Cardiac atrium fibroblast (primary cell): Measurements from ENCODE around the gene ZNF576. TPM values are rescaled to one million over a fixed set of nuclear protein-coding genes. Genes with fewer than 3 reads are reported as not detected.

Source experiments
- total RNA-seq: library from RNA; depleted of rRNA; stranded (reverse); fragments of >200 nt; gene quantifications from 2 replicates; pipeline ENCODE4 v1.2.3, GENCODE V29; 2015

The ZNF576 gene
- total RNA-seq, result 11.7 and 14.7 TPM in 2 replicates

GRCh38 chr19:43595999-43596841, at the start of gene ZNF576, which contains the start of gene IRGQ:
Gene ZNF576 (plus strand): TSS chr19:43596595. CDS start chr19:43597109, 514 bp downstream.
Gene IRGQ (minus strand): TSS chr19:43596134. CDS start chr19:43595338, 796 bp downstream.

DNA sequence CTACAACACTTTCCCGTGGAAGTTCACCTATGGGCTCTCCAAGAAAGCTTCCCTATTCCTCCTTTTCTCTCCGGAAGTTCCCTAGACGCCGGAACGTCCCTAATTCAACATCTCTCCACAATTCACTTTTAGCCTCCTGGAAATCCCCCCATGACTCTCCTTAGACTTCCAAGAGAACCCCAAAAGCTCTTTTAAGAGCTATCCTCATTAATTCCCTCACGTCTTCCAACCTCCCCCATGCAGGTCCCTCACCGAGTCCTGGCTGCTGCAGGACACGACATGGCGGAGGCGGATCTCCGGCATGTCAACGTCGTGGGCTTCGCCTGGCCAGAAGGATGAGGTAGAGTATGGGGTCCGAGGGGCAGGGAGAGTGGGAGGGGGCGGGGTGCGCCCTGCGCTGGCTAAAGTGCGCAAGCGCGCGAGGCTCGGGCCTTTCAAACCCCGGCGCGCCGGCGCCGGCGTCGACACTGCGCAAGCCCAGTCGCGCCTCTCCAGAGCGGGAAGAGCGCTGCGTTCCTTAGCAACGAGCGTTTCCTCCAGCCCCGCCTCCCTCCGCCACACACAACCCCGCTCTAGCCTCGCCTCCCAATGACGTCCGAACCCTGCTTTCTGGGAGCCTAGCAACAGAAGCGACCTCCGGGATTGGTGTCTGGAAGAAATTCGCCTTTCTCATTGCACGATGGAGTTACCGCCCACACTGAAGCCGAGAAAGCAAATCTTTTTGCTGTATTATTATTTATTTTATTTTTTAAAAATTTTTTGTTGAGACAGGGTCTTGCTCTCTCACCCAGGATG, 21.0 kb upstream of the ZNF576 start, which contains the start of the genes PINLYP and XRCC1:
Gene PINLYP (plus strand): TSS at position 646 of the 795 bp plus-strand sequence. CDS start 1,391 bp downstream, outside the sequence.
Gene XRCC1 (minus strand): TSS at position 372 of the 795 bp plus-strand sequence. CDS start 69 bp downstream, at position 303.

DNA sequence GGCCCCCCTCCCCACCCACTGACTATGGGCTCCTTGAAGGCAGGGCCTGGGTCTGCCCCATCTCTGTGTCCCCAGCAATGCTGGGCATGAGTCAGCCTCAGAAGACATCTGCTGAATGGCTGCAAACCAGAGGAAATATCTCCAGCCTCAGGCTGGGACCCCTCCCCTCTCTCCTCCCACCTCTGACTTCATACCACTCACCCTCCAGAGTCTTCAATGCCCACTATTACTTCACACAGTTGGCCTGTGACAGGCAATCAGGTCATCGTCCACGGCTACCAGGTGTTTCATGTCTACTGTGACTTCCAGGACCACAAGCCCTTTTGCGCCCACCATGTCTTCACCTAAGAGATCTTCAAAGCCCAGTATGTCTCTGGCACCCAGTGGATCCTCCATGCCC, 15.4 kb downstream of the ZNF576 start, which contains the start of gene SRRM5:
Gene SRRM5 (plus strand): TSS at position 301 of the 400 bp plus-strand sequence. CDS start 34 bp downstream, at position 335.

DNA sequence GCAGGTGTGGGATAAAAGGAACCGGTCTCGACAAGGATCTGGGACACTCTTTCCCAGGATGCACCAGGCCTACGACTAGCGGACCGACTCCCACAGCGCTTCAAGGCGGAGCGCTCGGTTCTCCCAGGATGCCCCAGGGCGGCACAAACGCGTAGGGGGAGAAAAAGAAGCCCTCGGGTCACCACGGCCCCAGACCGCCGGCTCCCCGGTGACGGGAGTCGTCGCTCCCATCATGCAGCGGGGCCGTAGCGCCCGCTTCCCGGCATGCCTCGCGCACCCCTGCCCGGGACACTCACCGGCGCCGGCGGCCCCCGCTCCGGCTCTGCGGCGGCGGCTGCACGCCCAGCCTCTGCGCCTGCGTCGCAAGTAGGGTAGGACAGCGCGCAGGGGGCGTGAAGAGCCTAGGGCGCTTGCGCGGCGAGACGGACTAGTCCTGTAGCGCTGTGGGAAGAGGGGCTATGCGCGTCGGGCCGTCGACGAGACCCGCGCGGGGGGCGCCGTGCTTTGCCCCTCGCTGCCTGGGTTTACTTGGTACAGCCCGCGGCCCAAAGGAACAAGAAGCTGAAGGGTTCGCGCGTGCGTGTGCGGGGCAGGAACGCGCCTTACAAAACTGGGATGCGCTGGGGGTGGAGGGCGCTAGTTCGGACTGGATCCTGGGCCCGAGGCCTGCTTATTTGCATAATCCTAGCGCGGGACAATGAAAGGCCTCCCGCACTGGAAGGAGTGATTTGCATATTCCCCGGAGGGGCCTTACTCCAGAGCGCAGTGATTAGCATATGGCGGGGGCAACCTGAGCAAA, 23.1 kb downstream of the ZNF576 start, which contains the start of gene ZNF428:
Gene ZNF428 (minus strand): TSS at position 368 of the 799 bp plus-strand sequence. CDS start 5,325 bp downstream, outside the sequence.

DNA sequence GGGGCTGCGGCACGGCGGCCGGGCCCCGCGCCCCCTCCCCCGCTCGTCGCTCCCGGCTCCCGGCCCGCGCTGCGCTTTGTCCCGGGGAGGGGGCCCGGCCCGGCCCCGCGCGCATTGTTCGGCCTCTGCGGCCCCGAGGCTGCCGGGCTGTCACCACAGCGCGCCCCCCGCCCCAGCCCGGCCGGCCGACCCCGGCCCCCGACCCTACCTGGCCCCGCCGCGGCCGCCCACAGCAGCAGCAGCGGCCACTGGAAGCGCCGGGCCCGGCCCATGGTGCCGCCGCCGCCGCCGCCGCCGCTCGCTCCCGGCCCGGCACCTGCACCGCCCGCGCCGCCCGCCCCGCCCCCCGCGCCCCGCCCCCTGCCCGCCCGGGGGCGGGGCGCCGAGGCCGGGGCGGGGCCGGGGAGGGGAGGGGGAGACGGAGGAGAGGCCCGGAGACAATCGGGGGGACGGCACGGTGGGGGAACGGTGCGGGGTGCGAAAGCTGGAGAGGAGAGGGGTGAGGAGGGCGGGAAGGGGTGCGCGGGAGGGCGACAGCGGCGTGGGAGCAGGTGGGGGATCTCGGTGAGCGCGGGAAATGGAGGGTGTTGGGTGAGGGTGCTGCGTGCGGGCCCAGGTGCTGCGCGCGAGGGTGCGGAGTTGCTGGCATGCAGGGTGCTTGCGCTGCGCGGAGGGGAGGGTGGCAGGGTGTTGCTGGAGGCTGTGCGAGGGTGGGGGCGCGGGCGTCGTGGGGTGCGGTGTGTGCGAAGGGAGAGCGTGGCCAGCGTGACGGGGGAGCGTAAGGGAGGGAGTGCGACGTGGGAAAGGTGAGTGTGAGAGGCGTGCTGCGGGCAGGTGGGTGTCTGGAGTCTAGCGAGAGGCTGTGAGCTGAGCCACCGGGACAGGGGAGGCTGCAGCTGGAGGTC, 43.4 kb downstream of the ZNF576 start, which contains the start of gene CADM4:
Gene CADM4 (minus strand): TSS at position 332 of the 905 bp plus-strand sequence. CDS start 60 bp downstream, at position 272.

Other genes starting within 250 kb of the ZNF576 start
- gene CD177, start 242.9 kb upstream of the ZNF576 start, total RNA-seq, result not detected in 2 replicates
- gene TEX101, start 181.7 kb upstream of the ZNF576 start, total RNA-seq, result not detected in 2 replicates
- under 0.01 TPM in 1 of 2 replicates, not detected in the other for gene LYPD3, start 131.0 kb upstream of the ZNF576 start, total RNA-seq
- 11.9 and 14.1 TPM in 2 replicates for gene PHLDB3, start 91.8 kb upstream of the ZNF576 start, total RNA-seq
- gene ETHE1, start 69.4 kb upstream of the ZNF576 start, total RNA-seq, result 65.0 and 94.2 TPM in 2 replicates
- gene ZNF575, start 63.4 kb upstream of the ZNF576 start, total RNA-seq, result not detected in 2 replicates
- gene XRCC1, start 21.1 kb upstream of the ZNF576 start, total RNA-seq, result 14.7 and 21.8 TPM in 2 replicates
- gene PINLYP, start 20.8 kb upstream of the ZNF576 start, total RNA-seq, result 0.65 and 1.8 TPM in 2 replicates
- gene IRGQ, start 461 bp upstream of the ZNF576 start, total RNA-seq, result 12.5 and 16.7 TPM in 2 replicates
- gene SRRM5, start 15.5 kb downstream of the ZNF576 start, total RNA-seq, result not detected in 2 replicates
- 30.7 and 45.0 TPM in 2 replicates for gene ZNF428, start 23.0 kb downstream of the ZNF576 start, total RNA-seq
- gene CADM4, start 43.3 kb downstream of the ZNF576 start, total RNA-seq, result 0.36 and 1.3 TPM in 2 replicates
- 57.7 and 67.7 TPM in 2 replicates for gene PLAUR, start 73.6 kb downstream of the ZNF576 start, total RNA-seq
- not detected in 2 replicates for gene IRGC, start 119.5 kb downstream of the ZNF576 start, total RNA-seq
- 12.5 and 19.8 TPM in 2 replicates for gene SMG9, start 158.4 kb downstream of the ZNF576 start, total RNA-seq
- gene KCNN4, start 184.4 kb downstream of the ZNF576 start, total RNA-seq, result not detected in 2 replicates
- 3.2 TPM in 1 of 2 replicates, not detected in the other for gene LYPD5, start 205.9 kb downstream of the ZNF576 start, total RNA-seq
- 4.7 and 6.3 TPM in 2 replicates for gene ZNF283, start 230.7 kb downstream of the ZNF576 start, total RNA-seq